GM21360 (cell line): Measurements from ENCODE around the gene C19orf47.
"Not testable (repeated sequence)": the region's sequence is repeated elsewhere in the genome, so short reads cannot be mapped to it uniquely, and the experiment has no call there.

Source experiments
- ATAC-seq: cut with Tn5 transposase; IDR thresholded peaks from one replicate; pipeline ENCODE4 v1.9.1; 2021; ENCODE audit warnings: mild to moderate bottlenecking, moderate library complexity; ENCODE audit not compliant: unreplicated experiment

Gene C19orf47

GRCh38 chr19:40377876-40378385 lies 29.7 kb upstream of the C19orf47 start:
- ATAC-seq, result no peak

- no peak for ATAC-seq
Observed at GRCh38 chr19:40376286-40376862, 28.2 kb upstream of the C19orf47 start.

- ATAC-seq, result no peak
Observed at GRCh38 chr19:40374084-40374483, 25.9 kb upstream of the C19orf47 start.

- ATAC-seq, result no peak
Observed at GRCh38 chr19:40371802-40372122, 23.6 kb upstream of the C19orf47 start.

GRCh38 chr19:40370997-40371801 lies 23.0 kb upstream of the C19orf47 start:
- no peak for ATAC-seq

- ATAC-seq, result not testable (repeated sequence)
Observed at GRCh38 chr19:40370253-40370652, 22.1 kb upstream of the C19orf47 start.

GRCh38 chr19:40369797-40370196 lies 21.6 kb upstream of the C19orf47 start:
- no peak for ATAC-seq

GRCh38 chr19:40367577-40368434 lies 19.6 kb upstream of the C19orf47 start:
- ATAC-seq, result no peak

GRCh38 chr19:40366697-40367561 lies 18.7 kb upstream of the C19orf47 start:
- no peak for ATAC-seq

GRCh38 chr19:40365613-40366401 lies 17.6 kb upstream of the C19orf47 start:
- no peak for ATAC-seq

- ATAC-seq, result no peak
Observed at GRCh38 chr19:40365010-40365409, 16.8 kb upstream of the C19orf47 start.

GRCh38 chr19:40363069-40363468 lies 14.9 kb upstream of the C19orf47 start:
- ATAC-seq, result no peak

GRCh38 chr19:40362160-40362559 lies 14.0 kb upstream of the C19orf47 start:
- no peak for ATAC-seq

GRCh38 chr19:40360708-40361241 lies 12.6 kb upstream of the C19orf47 start:
- ATAC-seq, result no peak

GRCh38 chr19:40360020-40360707 lies 12.0 kb upstream of the C19orf47 start:
- ATAC-seq, result no peak

- no peak for ATAC-seq
Observed at GRCh38 chr19:40358773-40359172, 10.6 kb upstream of the C19orf47 start.

- ATAC-seq, result no peak
Observed at GRCh38 chr19:40357640-40358039, 9.4 kb upstream of the C19orf47 start.

GRCh38 chr19:40356681-40357595 lies 8.7 kb upstream of the C19orf47 start:
- no peak for ATAC-seq
